MM.1S (cell line): Measurements from ENCODE around the gene SFSWAP.
"Not testable (repeated sequence)": the region's sequence is repeated elsewhere in the genome, so short reads cannot be mapped to it uniquely, and the experiment has no call there.

Experiments used
- CTCF ChIP-seq: fragments of 300-600 bp; sonication (generic); IDR thresholded peaks from 2 replicates; pipeline ENCODE4 v1.5.1; 2016; ENCODE audit warnings: antibody characterized with exemption, low read length, mixed read lengths
- EZH2 ChIP-seq: fragments of 300-600 bp; sonication (generic); optimal IDR thresholded peaks from 2 replicates; pipeline ENCODE3; 2017; ENCODE audit warnings: low read depth, mild to moderate bottlenecking, antibody characterized with exemption, low read length, mixed read lengths
- EZH2phosphoT487 ChIP-seq: fragments of 300-600 bp; sonication (generic); IDR thresholded peaks from 2 replicates; pipeline ENCODE4 v1.6.1; 2018; ENCODE audit warnings: antibody characterized with exemption, low read length

- not testable (repeated sequence) for TF ChIP-seq CTCF, EZH2, EZH2phosphoT487
Measured at GRCh38 chr12:131677067-131677466, 33.8 kb upstream of the SFSWAP start.
